ENCODE data around the gene CNOT10.

GRCh38 chr3:32662647-32663046 is 22.3 kb upstream of the CNOT10 start:
- TF ChIP-seq CTCF (conservative IDR thresholded peaks at IDR 0.05 in 1 of 2, IDR thresholded peaks at IDR 0.05 in 1 of 2; ENCODE audit: low read depth in 1 of 2, low read length in 2 of 2) (no peak), EZH2 (IDR thresholded peaks at IDR 0.05; ENCODE audit: low read length, missing control alignments) (no peak)
